ENCODE data around the gene KCNE5.
"Not testable (repeated sequence)": the region's sequence is repeated elsewhere in the genome, so short reads cannot be mapped to it uniquely, and the experiment has no call there.

KCNE5 gene, protein sequence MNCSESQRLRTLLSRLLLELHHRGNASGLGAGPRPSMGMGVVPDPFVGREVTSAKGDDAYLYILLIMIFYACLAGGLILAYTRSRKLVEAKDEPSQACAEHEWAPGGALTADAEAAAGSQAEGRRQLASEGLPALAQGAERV

GRCh38 chrX:109624641-109625616 lies at the start of gene KCNE5:
Gene KCNE5, minus strand, starts transcription at chrX:109625172. Its CDS starts 152 bp downstream, at chrX:109625020.
- no peak for DNase-seq (ENCODE audit: low read depth in 1 of 2, low spot score in 1 of 2)

GRCh38 chrX:109672239-109672638 lies 47.3 kb upstream of the KCNE5 start:
- no peak for DNase-seq (ENCODE audit: low read depth in 1 of 2, low spot score in 1 of 2)

DNA sequence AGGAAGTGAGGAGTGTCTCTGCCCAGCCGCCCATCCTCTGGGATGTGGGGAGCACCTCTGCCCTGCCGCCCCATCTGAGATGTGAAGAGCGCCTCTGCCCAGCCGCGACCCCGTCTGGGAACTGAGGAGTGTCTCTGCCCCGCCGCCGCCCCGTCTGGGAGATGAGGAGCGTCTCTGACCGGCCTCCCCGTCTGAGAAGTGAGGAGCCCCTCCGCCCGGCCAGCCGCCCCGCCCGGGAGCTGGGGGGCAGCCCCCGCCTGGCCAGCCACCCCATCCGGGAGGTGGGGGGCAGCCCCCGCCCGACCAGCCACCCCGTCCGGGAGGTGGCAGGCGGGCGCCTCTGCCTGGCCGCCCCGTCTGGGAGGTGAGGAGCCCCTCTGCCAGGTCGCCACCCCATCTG lies 46.2 kb upstream of the KCNE5 start:
- DNase-seq (ENCODE audit: low read depth in 1 of 2, low spot score in 1 of 2): not testable (repeated sequence)

DNA sequence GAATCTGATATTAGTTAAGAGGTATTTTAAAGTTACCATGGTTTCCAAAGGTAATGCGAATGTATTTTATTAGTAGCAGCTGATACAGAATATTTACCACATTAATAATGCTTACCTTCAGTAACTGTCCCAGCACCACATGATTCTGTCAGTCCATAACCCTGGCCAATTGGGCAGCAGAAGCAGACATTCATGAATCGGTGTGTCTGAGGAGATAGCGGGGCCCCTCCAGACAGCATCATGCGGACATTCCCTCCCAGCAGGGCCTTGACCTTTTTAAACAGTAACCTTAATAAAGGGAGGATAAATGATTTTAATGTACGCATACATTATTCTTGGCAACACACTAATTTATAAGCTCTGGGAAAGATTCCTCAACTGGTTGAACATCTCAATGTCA lies 43.0 kb upstream of the KCNE5 start:
- no peak for DNase-seq (ENCODE audit: low read depth in 1 of 2, low spot score in 1 of 2)

- DNase-seq (ENCODE audit: low read depth in 1 of 2, low spot score in 1 of 2): no peak
These were observed 35.6 kb upstream of the KCNE5 start for GRCh38 chrX:109660435-109661143.

- DNase-seq (ENCODE audit: low read depth in 1 of 2, low spot score in 1 of 2): no peak
These were observed 33.4 kb upstream of the KCNE5 start for GRCh38 chrX:109658391-109658790.

GRCh38 chrX:109657364-109657763 lies 32.4 kb upstream of the KCNE5 start:
- not testable (repeated sequence) for DNase-seq (ENCODE audit: low read depth in 1 of 2, low spot score in 1 of 2)

- DNase-seq (ENCODE audit: low read depth in 1 of 2, low spot score in 1 of 2): no peak
These were observed 31.8 kb upstream of the KCNE5 start for GRCh38 chrX:109656774-109657173.

DNA sequence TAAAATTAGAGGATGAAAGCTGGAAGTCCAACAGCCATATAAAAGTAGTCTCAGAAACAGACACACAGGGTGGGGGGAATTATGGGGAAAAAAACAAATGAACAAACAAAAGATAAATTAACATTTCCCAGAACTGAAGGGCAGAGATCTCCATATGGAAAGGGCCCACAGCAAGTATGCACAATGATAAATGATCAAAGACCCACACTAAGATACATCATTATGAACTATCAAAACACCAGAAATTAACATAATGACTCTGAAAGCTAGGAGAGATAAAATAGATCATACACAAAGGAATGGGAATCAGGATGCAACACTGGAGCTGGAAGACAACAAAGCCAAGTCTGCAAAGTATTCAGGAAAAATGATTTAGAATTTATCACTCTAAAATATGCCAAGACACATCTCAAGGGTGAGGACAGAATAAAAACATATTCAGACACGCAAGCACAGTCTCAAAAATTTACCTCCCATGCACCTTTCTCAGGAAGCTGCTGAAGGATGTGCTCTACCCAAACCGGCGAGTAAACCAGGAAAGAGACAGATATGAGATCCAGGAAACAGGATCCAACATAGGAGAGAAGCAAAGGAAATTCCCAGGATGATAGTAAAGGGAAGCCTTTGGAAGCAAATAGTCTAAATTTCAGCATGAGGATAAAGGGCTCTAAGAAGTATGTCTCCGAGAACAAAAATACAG lies 30.7 kb upstream of the KCNE5 start:
- DNase-seq (ENCODE audit: low read depth in 1 of 2, low spot score in 1 of 2): no peak

GRCh38 chrX:109654516-109655109 lies 29.6 kb upstream of the KCNE5 start:
- DNase-seq (ENCODE audit: low read depth in 1 of 2, low spot score in 1 of 2): no peak

GRCh38 chrX:109644671-109645070 lies 19.7 kb upstream of the KCNE5 start:
- not testable (repeated sequence) for DNase-seq (ENCODE audit: low read depth in 1 of 2, low spot score in 1 of 2)

DNA sequence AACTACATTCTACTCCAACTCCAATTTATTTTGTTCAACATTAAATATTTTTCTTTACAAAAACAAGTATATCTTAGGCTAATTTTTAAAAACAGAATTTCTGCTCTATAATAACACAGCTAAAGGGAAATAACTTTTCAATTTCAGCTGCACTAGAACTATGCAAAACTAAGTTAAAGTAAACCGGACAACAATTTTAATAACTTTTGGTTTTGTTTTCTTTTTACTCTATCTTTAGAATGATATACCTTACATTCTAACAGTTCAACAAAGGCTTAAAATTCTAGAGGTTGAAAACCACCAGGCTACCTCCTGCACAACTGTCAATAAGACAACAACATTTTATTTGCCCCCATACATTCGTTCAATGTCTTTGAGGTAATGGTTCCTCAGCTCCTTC lies 18.7 kb upstream of the KCNE5 start:
- DNase-seq (ENCODE audit: low read depth in 1 of 2, low spot score in 1 of 2): no peak

- no peak for DNase-seq (ENCODE audit: low read depth in 1 of 2, low spot score in 1 of 2)
These were observed 13.2 kb upstream of the KCNE5 start for GRCh38 chrX:109638158-109638557.

- not testable (repeated sequence) for DNase-seq (ENCODE audit: low read depth in 1 of 2, low spot score in 1 of 2)
These were observed 12.5 kb upstream of the KCNE5 start for GRCh38 chrX:109637477-109637876.

DNA sequence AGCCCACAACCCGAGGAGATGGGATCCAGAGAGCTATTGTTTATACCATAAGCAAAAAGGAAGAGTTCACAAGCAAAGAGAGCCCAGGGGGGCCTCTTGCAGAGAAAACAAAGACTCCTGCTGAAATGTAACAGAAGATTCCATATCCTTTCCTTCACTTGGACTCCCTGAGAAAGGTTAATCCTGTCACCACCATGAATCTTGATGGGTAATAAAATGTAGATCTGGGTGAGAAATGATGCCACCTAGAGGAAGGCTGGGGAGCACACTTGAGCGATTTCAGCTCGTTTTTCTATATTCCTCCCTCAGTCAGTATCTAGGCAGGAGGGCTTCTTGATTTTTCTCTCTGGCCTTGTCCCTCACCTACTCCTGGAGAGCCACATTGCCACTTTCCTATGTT lies 10.2 kb upstream of the KCNE5 start:
- no peak for DNase-seq (ENCODE audit: low read depth in 1 of 2, low spot score in 1 of 2)

GRCh38 chrX:109632906-109633504 lies 8.0 kb upstream of the KCNE5 start:
- DNase-seq (ENCODE audit: low read depth in 1 of 2, low spot score in 1 of 2): no peak

- DNase-seq (ENCODE audit: low read depth in 1 of 2, low spot score in 1 of 2): no peak
These were observed 4.3 kb upstream of the KCNE5 start for GRCh38 chrX:109629310-109629709.

DNA sequence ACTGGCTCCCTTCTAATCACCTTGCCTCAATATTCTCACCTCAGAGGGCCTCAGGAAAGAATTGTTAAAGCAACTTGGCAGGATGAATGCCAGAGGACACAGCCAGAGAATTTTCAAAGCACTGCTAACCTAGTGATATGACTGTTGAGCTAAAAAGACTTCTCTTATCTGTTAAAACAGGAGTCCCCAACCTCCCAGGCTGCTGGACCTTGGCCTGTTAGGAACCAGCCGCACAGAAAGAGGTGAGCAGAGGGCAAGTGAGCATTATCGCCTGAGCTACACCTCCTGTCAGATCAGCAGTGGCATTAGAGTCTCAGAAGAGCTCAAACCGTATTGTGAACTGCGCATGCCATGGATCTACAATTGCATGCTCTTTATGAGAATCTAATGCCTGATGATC lies 1.7 kb upstream of the KCNE5 start:
- DNase-seq (ENCODE audit: low read depth in 1 of 2, low spot score in 1 of 2): no peak

- no peak for DNase-seq (ENCODE audit: low read depth in 1 of 2, low spot score in 1 of 2)
These were observed 975 bp downstream of the KCNE5 start for GRCh38 chrX:109623997-109624396.

DNA sequence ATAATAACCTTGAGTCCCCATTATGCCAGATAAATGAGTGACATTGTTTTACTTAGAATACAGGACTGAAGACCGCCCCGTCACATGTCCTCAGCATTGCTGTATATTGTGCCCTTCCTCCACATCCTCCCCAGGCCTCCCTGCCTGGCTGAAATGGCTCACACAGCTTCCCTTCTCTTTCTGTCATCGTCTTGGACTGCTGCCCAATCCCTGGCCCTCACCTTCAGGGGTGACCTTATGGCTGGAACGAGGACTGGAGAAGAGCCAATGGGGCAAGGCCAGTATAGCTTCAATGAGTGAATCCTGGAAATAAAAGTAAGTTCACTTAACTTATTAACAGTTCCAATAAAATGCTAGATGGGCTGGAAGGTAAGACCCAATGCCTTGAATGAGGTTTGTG lies 2.7 kb downstream of the KCNE5 start:
- DNase-seq (ENCODE audit: low read depth in 1 of 2, low spot score in 1 of 2): no peak
